Smooth muscle cell (in vitro differentiated cells): ENCODE results near the gene ZNF91. TPM values are rescaled to one million over a fixed set of nuclear protein-coding genes. Genes with fewer than 3 reads are reported as not detected.
"Not testable (repeated sequence)": the region's sequence is repeated elsewhere in the genome, so short reads cannot be mapped to it uniquely, and the experiment has no call there.

ENCODE experiments used
- DNase-seq: peaks from one replicate; lab custom pipeline; 2025; ENCODE audit not compliant: unreplicated experiment; lab: John Stamatoyannopoulos, UW
- H2AFZ ChIP-seq: fragments of 200-600 bp; sonication (generic); 2 replicates; pipeline ENCODE4 v1.6.0; 2016; ENCODE audit warnings: antibody characterized with exemption, low read depth, mild to moderate bottlenecking
- H3F3A ChIP-seq: fragments of 200-600 bp; sonication (generic); 2 replicates; pipeline ENCODE4 v1.6.0; 2017; ENCODE audit warnings: antibody characterized with exemption, low read depth
- H3K27ac ChIP-seq: fragments of 200-600 bp; sonication (generic); 2 replicates; pipeline ENCODE4 v1.5.1; 2016; ENCODE audit warnings: low read depth, mild to moderate bottlenecking
- H3K27me3 ChIP-seq: fragments of 200-600 bp; sonication (generic); 2 replicates; pipeline ENCODE4 v1.6.1; 2016; ENCODE audit warnings: low read depth, mild to moderate bottlenecking
- H3K36me3 ChIP-seq: fragments of 200-600 bp; sonication (generic); 2 replicates; pipeline ENCODE4 v1.5.1; 2016; ENCODE audit warnings: low read depth
- H3K4me1 ChIP-seq: fragments of 200-600 bp; sonication (generic); 2 replicates; pipeline ENCODE4 v1.5.1; 2016; ENCODE audit warnings: low read depth
- H3K4me2 ChIP-seq: fragments of 200-600 bp; sonication (generic); 2 replicates; pipeline ENCODE4 v1.6.0; 2016; ENCODE audit warnings: mild to moderate bottlenecking
- H3K4me3 ChIP-seq: fragments of 200-600 bp; sonication (generic); 2 replicates; pipeline ENCODE4 v1.5.1; 2016; ENCODE audit warnings: mild to moderate bottlenecking
- H3K79me2 ChIP-seq: fragments of 200-600 bp; sonication (generic); 2 replicates; pipeline ENCODE4 v1.6.0; 2016; ENCODE audit warnings: low read depth, mild to moderate bottlenecking
- H3K9ac ChIP-seq: fragments of 200-600 bp; sonication (generic); 2 replicates; pipeline ENCODE4 v1.6.0; 2016; ENCODE audit warnings: low read depth
- H3K9me3 ChIP-seq: fragments of 200-600 bp; sonication (generic); replicated peaks from 2 replicates; pipeline ENCODE4 v1.5.1; 2016; ENCODE audit warnings: low read depth
- H4K20me1 ChIP-seq: fragments of 200-600 bp; sonication (generic); 2 replicates; pipeline ENCODE4 v1.6.0; 2016; ENCODE audit warnings: low read depth
- CTCF ChIP-seq: fragments of 200-600 bp; sonication (generic); IDR thresholded peaks from 2 replicates; pipeline ENCODE4 v1.5.1; 2017; ENCODE audit warnings: borderline replicate concordance, mild to moderate bottlenecking, antibody characterized with exemption; ENCODE audit not compliant: insufficient read depth, poor library complexity, severe bottlenecking
- WGBS: methylation state at CpG from one replicate; pipeline ENCODE4 v1.1.7; 2016; ENCODE audit warnings: low lambda C conversion rate; 5-methylcytosine and 5-hydroxymethylcytosine counted together
- polyA plus RNA-seq: library from polyadenylated mRNA; unstranded; fragments of >200 nt; fragmentation: Nextera tagmentation; extraction: Ambion mirVana; gene quantifications from 2 replicates; pipeline ENCODE4 v1.2.1, GENCODE V29; 2016
- total RNA-seq: library from RNA; depleted of rRNA; stranded (reverse); fragments of >200 nt; gene quantifications from 2 replicates; pipeline ENCODE4 v1.2.3, GENCODE V29; 2014

The ZNF91 gene
- total and polyA plus RNA-seq, 2 experiments from 2014 or later: 11.5 to 41.5 TPM

- Histone ChIP-seq H3K4me3 (no peak overlapping the region), H3K36me3 (no peaks in the 10 kb centered on the region), H3K27me3 (no peaks in the 10 kb centered on the region), H3K27ac (no peak overlapping the region), H3K9me3 (no peaks in the 10 kb centered on the region), H3F3A (no peaks in the 10 kb centered on the region), H3K9ac (no peak overlapping the region), H2AFZ (no peak overlapping the region), H3K4me1 (no peaks in the 10 kb centered on the region), H3K4me2 (no peak overlapping the region), H4K20me1 (no peaks in the 10 kb centered on the region), H3K79me2 (no peaks in the 10 kb centered on the region)
- DNase-seq: no peak
- WGBS: 84% methylated on average over 5 of the region's 5 CpGs
- TF ChIP-seq CTCF: no peak
These were observed 25.6 kb upstream of the ZNF91 start for GRCh38 chr19:23420824-23421223.

- H3K79me2 ChIP-seq, H3K4me1 ChIP-seq, H3K4me3 ChIP-seq, H4K20me1 ChIP-seq, H3K4me2 ChIP-seq, H3K27ac ChIP-seq, H3K9me3 ChIP-seq, H3K9ac ChIP-seq, DNase-seq, H3F3A ChIP-seq, H3K27me3 ChIP-seq, H3K36me3 ChIP-seq, H2AFZ ChIP-seq: not testable (repeated sequence)
- 90% methylated on average over 2 of the region's 38 CpGs for WGBS
These were observed 24.0 kb upstream of the ZNF91 start for GRCh38 chr19:23419261-23419660.

- Histone ChIP-seq H3K4me1 (no peaks in the 10 kb centered on the region), H2AFZ (peak overlapping the region; percentile 98), H3K4me2 (peak overlapping the region; percentile 92), H3K27ac (no peak overlapping the region), H4K20me1 (no peaks in the 10 kb centered on the region), H3K79me2 (no peaks in the 10 kb centered on the region), H3K9ac (no peak overlapping the region), H3K9me3 (no peaks in the 10 kb centered on the region), H3K27me3 (no peaks in the 10 kb centered on the region), H3K36me3 (no peaks in the 10 kb centered on the region), H3F3A (no peaks in the 10 kb centered on the region), H3K4me3 (peak overlapping the region; percentile 63)
- TF ChIP-seq CTCF: no peak
- under 1% methylated on average over 33 of the region's 33 CpGs for WGBS
- no peak for DNase-seq
These were observed 20.4 kb upstream of the ZNF91 start for GRCh38 chr19:23415561-23416191.

GRCh38 chr19:23415034-23415433 is 19.8 kb upstream of the ZNF91 start:
- Histone ChIP-seq H3K4me2 (peak overlapping the region; percentile 92), H3K9me3 (no peaks in the 10 kb centered on the region), H3F3A (no peaks in the 10 kb centered on the region), H3K4me1 (no peaks in the 10 kb centered on the region), H2AFZ (peak overlapping the region; percentile 98), H3K27me3 (no peaks in the 10 kb centered on the region), H3K4me3 (peak overlapping the region; percentile 63), H3K27ac (no peak overlapping the region), H3K9ac (no peak overlapping the region), H3K36me3 (no peaks in the 10 kb centered on the region), H3K79me2 (no peaks in the 10 kb centered on the region), H4K20me1 (no peaks in the 10 kb centered on the region)
- no peak for TF ChIP-seq CTCF
- no peak for DNase-seq
- WGBS: 9% methylated on average over 13 of the region's 13 CpGs
